Left lung (tissue), 10 donors: ENCODE results near the gene PNMA1. TPM values are rescaled to one million over a fixed set of nuclear protein-coding genes. Genes with fewer than 3 reads are reported as not detected.

ENCODE experiments used
- ATAC-seq: fragments of 200-7000 bp; cut with Tn5 transposase; one replicate; pipeline ENCODE4 v1.9.1; 2020; ENCODE audit warnings: moderate library complexity
- DNase-seq, 4 donors: peaks; one replicate each; pipeline ENCODE4 v3.0.0-alpha.2; 2013 to 2020
- H3K27ac ChIP-seq, 2 donors: fragments of 200-600 bp; sonication (generic) in 1 of 2; one replicate each; pipeline versions ENCODE4 v1.5.0 to v1.8.0; 2020 to 2021
- H3K27me3 ChIP-seq, 2 donors: fragments of 200-600 bp; sonication (generic) in 1 of 2; one replicate each; pipeline versions ENCODE4 v1.5.0 to v1.8.0; 2020 to 2021
- H3K36me3 ChIP-seq, 2 donors: fragments of 200-600 bp; sonication (generic) in 1 of 2; one replicate each; pipeline versions ENCODE4 v1.5.0 to v1.8.0; 2020 to 2021
- H3K4me1 ChIP-seq, 2 donors: fragments of 200-600 bp; one replicate each; pipeline ENCODE4 v1.8.0; 2021
- H3K4me3 ChIP-seq, 2 donors: fragments of 200-600 bp; sonication (generic) in 1 of 2; one replicate each; pipeline versions ENCODE4 v1.5.0 to v1.8.0; 2020 to 2021; ENCODE audit warnings: mild to moderate bottlenecking in 1 of 2
- H3K9me3 ChIP-seq, 2 donors: fragments of 200-600 bp; sonication (generic) in 1 of 2; one replicate each; pipeline versions ENCODE4 v1.5.0 to v1.8.0; 2020 to 2021
- CTCF ChIP-seq, 2 donors: fragments of 200-600 bp; sonication (generic) in 1 of 2; IDR thresholded peaks; one replicate each; pipeline versions ENCODE4 v1.5.0 to v1.8.0; 2021; ENCODE audit warnings: antibody characterized with exemption in 2 of 2
- intact Hi-C, 2 donors: fragments of 100-400 bp; cut with DNase I; formaldehyde crosslinking; loops; one replicate each; pipeline versions ENCODE4 v1.11.2 to v1.14.2; 2022
- polyA plus RNA-seq, 6 donors: library from polyadenylated mRNA; unstranded; fragments of 120-200 nt; gene quantifications; one replicate each; pipeline ENCODE4 v1.2.1, GENCODE V29; 2013; ENCODE audit not compliant: insufficient read length in 6 of 6
- total RNA-seq, 2 donors: library from RNA; stranded (reverse); fragmentation: NEBNext Ultra II Directional; extraction: Animal tissue kit (Norgen Biotek cat#: 25700); gene quantifications; one replicate each; pipeline ENCODE4 v1.2.1, GENCODE V29; 2021
- donor health status: DM: no; HTN: yes; CAD: no.
- donor health status: DM: no; HTN: no; CAD: no.

The PNMA1 gene
- total and polyA plus RNA-seq, 8 donors: 30.8 to 56.3 (median 46.2) TPM

- Histone ChIP-seq H3K27ac (peak overlapping the region; percentile 69 to 80), H3K4me3 (no peak overlapping the region), H3K36me3 (peaks cover 9 to 84% of the 10 kb centered on the region in 2 donors), H3K4me1 (peaks cover 23 to 56% of the 10 kb centered on the region in 2 donors), H3K27me3 (no peaks in the 10 kb centered on the region), H3K9me3 (no peaks in the 10 kb centered on the region)
- intact Hi-C loops: no loop called here
- DNase-seq (peak in 1 of 4 donors; percentile 71), ATAC-seq (peak; percentile 65)
- TF ChIP-seq CTCF (IDR thresholded peaks at IDR 0.05): peak in 1 of 2 donors; percentile 22
Measured at GRCh38 chr14:73723797-73724661, 9.8 kb upstream of the PNMA1 start.

- intact Hi-C loops: no loop called here
- Histone ChIP-seq H3K27ac (peak overlapping the region; percentile 69 to 80), H3K4me1 (peaks cover 23 to 49% of the 10 kb centered on the region in 2 donors), H3K36me3 (peaks cover 9 to 86% of the 10 kb centered on the region in 2 donors), H3K27me3 (no peaks in the 10 kb centered on the region), H3K9me3 (no peaks in the 10 kb centered on the region), H3K4me3 (no peak overlapping the region)
- DNase-seq (no peak), ATAC-seq (no peak)
- TF ChIP-seq CTCF (IDR thresholded peaks at IDR 0.05): no peak
Measured at GRCh38 chr14:73723406-73723796, 9.2 kb upstream of the PNMA1 start.

GRCh38 chr14:73722581-73722980, 8.4 kb upstream of the PNMA1 start:
- Histone ChIP-seq H3K27me3 (no peaks in the 10 kb centered on the region), H3K36me3 (peaks cover 9 to 90% of the 10 kb centered on the region in 2 donors), H3K9me3 (no peaks in the 10 kb centered on the region), H3K4me3 (no peak overlapping the region), H3K27ac (peak overlapping the region in 1 of 2 donors; percentile 80), H3K4me1 (peaks cover 23 to 41% of the 10 kb centered on the region in 2 donors)
- intact Hi-C loops: no loop called here
- DNase-seq: no peak
- no peak for ATAC-seq
- no peak for TF ChIP-seq CTCF (IDR thresholded peaks at IDR 0.05)

GRCh38 chr14:73721101-73721821, 7.1 kb upstream of the PNMA1 start:
- no peak for DNase-seq
- Histone ChIP-seq H3K27me3 (no peaks in the 10 kb centered on the region), H3K4me3 (no peak overlapping the region), H3K9me3 (no peaks in the 10 kb centered on the region), H3K36me3 (peaks cover 9 to 89% of the 10 kb centered on the region in 2 donors), H3K27ac (no peak overlapping the region), H3K4me1 (peaks cover 23 to 34% of the 10 kb centered on the region in 2 donors)
- ATAC-seq: no peak
- TF ChIP-seq CTCF (IDR thresholded peaks at IDR 0.05): no peak
- intact Hi-C loops: no loop called here

GRCh38 chr14:73720636-73721035, 6.5 kb upstream of the PNMA1 start:
- intact Hi-C loops: no loop called here

More at GRCh38 chr14:73720636-73721035, 6.5 kb upstream of the PNMA1 start:
- peaks cover 20 to 27% of the 10 kb centered on the region in 2 donors for H3K4me1 ChIP-seq
- H3K4me3 ChIP-seq: no peak overlapping the region
- no peak for TF ChIP-seq CTCF (IDR thresholded peaks at IDR 0.05)
- H3K36me3 ChIP-seq: peaks cover 9 to 89% of the 10 kb centered on the region in 2 donors
- H3K9me3 ChIP-seq: no peaks in the 10 kb centered on the region
- no peak for ATAC-seq
- no peak for DNase-seq
- no peak overlapping the region for H3K27ac ChIP-seq
- no peaks in the 10 kb centered on the region for H3K27me3 ChIP-seq
